DMS53 treated with DMSO at 0.1 percent for 48 hours (cell line): Measurements from ENCODE around the gene TRIOBP.

Experiments
- DNase-seq: peaks from one replicate; lab custom pipeline; 2025; ENCODE audit not compliant: unreplicated experiment; lab: John Stamatoyannopoulos, UW

TRIOBP gene

DNA sequence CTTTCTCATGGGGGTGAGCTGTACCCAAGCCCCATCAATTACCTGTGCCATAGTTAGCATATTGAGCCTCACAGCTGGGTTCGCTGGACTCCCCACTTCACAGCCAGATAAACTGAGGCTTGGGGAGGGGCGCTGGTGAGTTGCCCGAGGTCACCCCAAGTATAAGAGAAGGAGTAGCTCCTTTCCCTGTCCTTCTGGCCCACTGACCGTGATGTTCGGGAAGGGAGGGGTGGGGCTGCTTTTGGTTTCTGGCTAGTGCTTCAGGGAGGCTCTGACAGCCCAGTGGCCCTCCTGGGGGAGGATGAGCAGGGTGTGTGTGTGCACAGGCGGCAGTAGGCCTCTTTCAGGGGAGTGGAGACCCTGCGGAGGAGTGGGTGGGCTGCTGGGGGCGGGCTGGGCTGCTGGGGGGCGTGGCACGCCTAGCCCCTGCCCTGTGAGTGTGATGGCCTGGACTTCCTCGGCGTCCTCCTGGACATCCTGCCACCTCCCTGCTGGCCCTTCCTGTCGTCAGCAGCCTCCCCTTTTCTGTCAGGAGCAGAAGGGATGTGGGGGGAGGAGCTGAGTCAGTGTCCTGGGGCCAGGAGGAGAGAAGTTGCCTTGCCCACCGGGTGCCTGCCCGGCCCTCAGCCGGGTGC is 50.3 kb downstream of the TRIOBP start:
- no peak for DNase-seq

DNA sequence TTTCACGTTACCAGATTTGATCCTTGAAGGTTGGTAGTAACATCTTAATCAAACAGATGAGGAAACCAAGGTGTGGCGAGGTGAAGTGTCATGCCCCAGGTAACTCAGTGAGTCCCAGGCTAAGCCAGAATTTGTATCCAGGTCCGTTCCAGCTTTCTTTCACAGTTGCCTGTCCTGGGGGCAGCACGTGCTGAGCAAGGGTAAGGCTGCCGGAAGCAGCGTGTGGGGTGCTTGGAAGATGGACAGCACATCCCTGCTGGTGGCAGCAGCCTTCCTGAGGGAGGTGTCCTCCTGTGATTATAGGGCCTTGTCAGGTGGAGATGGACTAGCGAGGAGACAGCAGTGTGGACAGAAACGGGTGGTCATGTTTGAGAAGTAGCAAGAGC is 50.9 kb downstream of the TRIOBP start:
- DNase-seq: no peak

DNA sequence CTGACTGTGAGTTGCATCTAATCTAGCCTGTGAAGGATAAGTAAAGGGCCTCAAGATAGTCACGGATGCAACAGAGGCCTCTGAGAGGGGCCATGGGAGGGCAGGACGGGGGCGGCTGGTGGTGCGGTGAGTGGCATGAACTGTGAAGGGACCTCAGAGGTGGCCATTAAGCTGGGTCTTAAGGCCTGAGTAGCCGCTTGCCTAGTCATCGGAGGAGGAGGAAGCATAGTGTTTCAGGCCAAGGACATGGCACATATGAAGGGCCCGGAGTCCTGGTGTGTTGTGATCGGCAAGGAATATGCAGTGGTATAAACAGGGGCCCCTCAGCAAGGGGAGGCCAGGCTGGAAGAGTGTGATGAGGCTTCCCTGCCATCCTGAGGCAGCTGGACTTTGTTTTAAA is 51.8 kb downstream of the TRIOBP start:
- DNase-seq: no peak

- DNase-seq: no peak
These were observed 52.4 kb downstream of the TRIOBP start for GRCh38 chr22:37749226-37749625.

- DNase-seq: no peak
These were observed 53.2 kb downstream of the TRIOBP start for GRCh38 chr22:37749831-37750595.

GRCh38 chr22:37750596-37751162 is 53.8 kb downstream of the TRIOBP start:
- no peak for DNase-seq

DNA sequence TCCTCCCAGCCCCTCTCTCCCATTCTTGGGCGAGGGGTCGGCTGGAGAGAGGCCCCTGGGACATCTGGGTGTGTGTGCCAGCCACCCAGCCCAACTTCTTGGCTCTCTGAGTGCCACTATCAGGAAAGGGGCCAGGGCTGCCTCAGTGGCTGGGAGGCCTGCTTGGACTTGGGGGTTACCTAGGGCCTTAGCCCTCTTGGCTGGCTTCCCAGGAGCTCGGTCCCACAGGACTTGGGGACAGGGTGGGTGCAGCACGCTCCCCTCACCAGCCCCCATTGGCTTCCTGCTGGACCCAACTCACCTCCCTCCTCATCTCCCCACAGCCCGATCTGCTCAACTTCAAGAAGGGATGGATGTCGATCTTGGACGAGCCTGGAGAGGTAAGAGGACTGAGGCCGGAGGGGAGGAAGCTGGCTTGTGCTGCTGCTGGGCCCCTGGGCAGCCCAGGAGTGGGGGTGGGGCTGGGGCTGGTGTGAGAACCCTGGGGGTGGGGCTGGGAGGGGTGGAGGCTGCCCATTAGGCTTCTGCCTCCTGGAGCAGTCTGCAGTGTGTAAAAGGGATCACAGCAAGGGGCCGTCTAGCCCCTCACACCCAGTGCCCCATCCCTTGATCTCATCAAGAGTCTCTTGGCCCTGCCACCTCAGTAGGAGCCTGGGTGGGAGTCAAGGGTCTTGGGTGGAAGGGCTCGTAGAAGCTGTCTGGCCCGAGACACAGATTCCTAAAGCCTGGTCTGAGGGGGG is 54.8 kb downstream of the TRIOBP start:
- DNase-seq: no peak

GRCh38 chr22:37752189-37753087 is 55.6 kb downstream of the TRIOBP start:
- no peak for DNase-seq

DNA sequence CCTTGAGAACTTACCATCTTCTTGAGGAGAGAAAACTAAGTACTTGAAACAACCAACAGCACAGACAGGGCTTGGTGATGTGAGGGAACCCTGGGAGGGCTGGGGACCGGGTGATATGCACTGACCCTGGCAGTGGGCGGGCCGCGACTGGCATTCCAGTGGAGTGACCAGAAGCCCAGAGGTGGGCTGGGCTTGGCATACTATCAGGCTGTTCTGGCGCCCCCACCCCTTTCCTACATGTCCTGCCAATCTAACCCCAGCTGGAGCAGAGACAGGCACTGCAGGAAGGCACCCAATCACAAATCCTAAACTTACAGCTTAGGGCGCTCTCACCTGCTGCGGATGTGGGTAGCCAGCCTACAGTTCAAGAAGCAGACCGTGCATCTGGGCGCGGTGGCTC is 56.9 kb downstream of the TRIOBP start:
- no peak for DNase-seq

DNA sequence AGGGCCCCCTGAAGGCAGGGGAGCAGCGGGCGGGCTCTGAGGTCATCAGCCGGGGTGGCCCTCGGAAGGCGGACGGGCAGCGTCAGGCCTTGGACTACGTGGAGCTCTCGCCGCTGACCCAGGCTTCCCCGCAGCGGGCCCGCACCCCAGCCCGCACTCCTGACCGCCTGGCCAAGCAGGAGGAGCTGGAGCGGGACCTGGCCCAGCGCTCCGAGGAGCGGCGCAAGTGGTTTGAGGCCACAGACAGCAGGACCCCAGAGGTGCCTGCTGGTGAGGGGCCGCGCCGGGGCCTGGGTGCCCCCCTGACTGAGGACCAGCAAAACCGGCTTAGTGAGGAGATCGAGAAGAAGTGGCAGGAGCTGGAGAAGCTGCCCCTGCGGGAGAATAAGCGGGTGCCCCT is 60.8 kb downstream of the TRIOBP start:
- DNase-seq: no peak

GRCh38 chr22:37758694-37759093 is 61.8 kb downstream of the TRIOBP start:
- DNase-seq: no peak

DNA sequence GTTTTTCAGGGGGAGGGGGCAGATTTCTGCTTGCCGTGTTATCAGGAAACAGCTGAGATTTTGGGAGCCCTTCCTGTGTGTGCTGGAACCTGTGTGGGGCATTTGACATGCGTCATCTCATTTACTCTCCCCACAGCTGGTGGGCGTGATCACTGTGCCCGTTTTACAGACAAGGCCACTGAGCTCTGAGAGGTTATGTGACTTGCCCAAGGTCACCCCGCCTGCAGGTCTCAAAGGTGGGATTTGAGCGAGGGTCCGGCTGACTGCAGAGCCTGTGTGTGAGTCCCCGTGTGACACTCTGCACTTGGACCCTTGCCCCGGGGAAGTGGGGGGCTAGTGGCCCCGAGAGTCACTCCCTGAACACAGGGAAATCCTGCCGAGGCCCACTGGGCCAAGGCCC is 62.4 kb downstream of the TRIOBP start:
- no peak for DNase-seq

DNA sequence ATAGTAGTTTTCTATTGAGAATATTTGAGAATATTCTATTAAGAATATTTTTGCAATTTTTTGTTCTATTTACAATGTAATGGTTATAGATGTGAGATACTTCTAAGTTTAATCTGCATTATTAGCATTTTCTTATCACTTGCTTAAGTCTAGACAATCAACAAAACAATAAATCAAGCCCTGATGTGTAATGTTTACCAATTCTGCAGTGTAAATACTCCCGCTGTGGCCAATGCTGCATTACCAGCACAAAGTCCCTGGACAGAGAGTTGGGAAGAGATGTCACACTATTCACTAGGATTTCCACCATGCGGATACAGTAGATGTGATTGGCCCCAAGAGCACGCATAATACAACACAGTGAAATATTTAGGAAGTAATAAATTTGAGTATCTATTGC is 63.3 kb downstream of the TRIOBP start:
- DNase-seq: peak; percentile 6

DNA sequence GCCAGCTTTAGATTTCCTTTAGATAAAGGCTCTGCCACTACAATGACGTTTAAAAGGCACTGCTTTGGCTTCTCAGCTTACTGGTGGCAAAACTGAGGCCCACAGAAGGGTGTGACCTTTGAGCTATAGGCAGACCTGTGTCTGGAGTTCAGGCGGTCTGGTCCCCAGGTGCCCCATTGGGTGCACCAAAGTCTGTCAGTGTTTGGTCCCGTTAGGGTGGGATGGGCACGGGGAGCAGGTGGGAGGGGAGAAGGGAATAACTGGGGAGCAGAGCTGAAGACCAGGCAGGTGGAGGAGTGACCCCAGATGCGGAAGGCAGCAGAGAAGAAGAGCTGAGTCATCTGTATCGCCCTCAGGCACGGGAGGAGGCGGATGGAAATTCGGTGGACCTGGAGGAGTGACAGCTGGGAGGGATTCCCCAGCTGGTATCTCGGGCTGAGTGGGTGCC is 65.6 kb downstream of the TRIOBP start:
- no peak for DNase-seq

- no peak for DNase-seq
These were observed 66.2 kb downstream of the TRIOBP start for GRCh38 chr22:37763012-37763411.

- no peak for DNase-seq
These were observed 66.8 kb downstream of the TRIOBP start for GRCh38 chr22:37763652-37764051.

- no peak for DNase-seq
These were observed 67.8 kb downstream of the TRIOBP start for GRCh38 chr22:37764622-37765021.

DNA sequence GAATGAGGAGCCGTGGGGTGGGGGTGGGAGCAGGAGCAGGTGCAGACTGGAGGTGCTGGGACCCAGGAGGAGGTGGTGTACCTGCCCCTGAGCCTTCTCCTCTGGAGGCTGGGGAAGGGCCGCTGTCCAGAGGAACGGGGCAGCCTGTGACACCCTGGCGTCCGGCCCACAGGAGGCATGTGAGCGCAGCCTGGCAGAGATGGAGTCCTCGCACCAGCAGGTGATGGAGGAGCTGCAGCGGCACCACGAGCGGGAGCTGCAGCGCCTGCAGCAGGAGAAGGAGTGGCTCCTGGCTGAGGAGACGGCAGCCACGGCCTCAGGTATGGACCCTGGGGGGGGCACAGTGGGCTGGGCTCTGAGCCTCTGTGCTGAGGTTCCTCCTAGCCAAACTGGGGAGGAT is 68.7 kb downstream of the TRIOBP start:
- no peak for DNase-seq

DNA sequence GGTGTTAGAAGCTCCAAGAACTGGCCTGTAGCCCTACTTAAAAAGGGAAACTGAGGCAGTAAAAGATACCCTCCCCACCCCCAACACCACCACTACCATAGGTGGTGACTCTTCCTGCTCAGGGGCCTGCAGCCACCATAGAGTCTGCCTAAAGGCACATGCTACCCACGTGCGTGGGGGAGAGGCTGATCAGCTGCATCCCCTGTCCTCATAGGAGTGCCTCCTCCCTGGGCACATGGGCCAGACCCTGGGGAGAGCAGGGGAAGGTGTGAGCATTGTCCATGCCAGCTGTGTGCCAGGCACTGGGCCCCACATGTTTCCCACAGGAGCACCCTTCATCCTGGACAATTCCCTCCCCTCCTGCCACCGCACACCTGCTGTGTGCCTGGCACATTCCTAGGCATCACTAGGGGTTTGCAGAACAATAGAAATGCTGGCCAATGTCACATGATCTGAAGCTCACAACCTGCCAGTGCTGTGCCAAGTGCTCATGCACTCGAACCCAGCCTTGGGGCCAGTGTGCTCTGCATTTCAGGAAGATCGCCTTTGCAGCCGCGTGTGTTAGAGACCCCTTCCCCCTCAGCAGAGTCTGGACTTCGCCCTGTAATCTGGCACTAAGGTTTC is 69.2 kb downstream of the TRIOBP start:
- no peak for DNase-seq

- no peak for DNase-seq
These were observed 71.4 kb downstream of the TRIOBP start for GRCh38 chr22:37768273-37768672.
